Activated gamma-delta T cell treated with Interleukin-2 at 50 U/mL for 16 hours (primary cell): ENCODE data around the gene RPS8.
"Not testable (repeated sequence)": the region's sequence is repeated elsewhere in the genome, so short reads cannot be mapped to it uniquely, and the experiment has no call there.

ENCODE experiments used
- DNase-seq: peaks from one replicate; pipeline ENCODE4 v3.0.0-alpha.2; 2020

RPS8 gene

GRCh38 chr1:44803312-44804095, 28.2 kb downstream of the RPS8 start:
- no peak for DNase-seq

- DNase-seq: no peak
Measured at GRCh38 chr1:44805311-44806024, 30.1 kb downstream of the RPS8 start.

GRCh38 chr1:44806025-44806703, 30.8 kb downstream of the RPS8 start:
- DNase-seq: no peak

GRCh38 chr1:44806704-44807363, 31.5 kb downstream of the RPS8 start, which contains the start of gene DYNLT4:
DYNLT4 (minus strand) TSS chr1:44807351; CDS start chr1:44806668, 683 bp downstream.
- DNase-seq: no peak

GRCh38 chr1:44807364-44808062, 32.2 kb downstream of the RPS8 start:
- peak; percentile 87 for DNase-seq

GRCh38 chr1:44808063-44808937, 33.0 kb downstream of the RPS8 start, which contains the start of gene BTBD19:
BTBD19 (plus strand) TSS chr1:44808523; CDS start chr1:44808821, 298 bp downstream.
- DNase-seq: peak; percentile 45

- peak; percentile 84 for DNase-seq
Measured at GRCh38 chr1:44808938-44809917, 33.9 kb downstream of the RPS8 start.

GRCh38 chr1:44810101-44810761, 34.9 kb downstream of the RPS8 start:
- no peak for DNase-seq

- not testable (repeated sequence) for DNase-seq
Measured at GRCh38 chr1:44810762-44811105, 35.4 kb downstream of the RPS8 start.

GRCh38 chr1:44811234-44811633, 35.9 kb downstream of the RPS8 start:
- DNase-seq: no peak

GRCh38 chr1:44812822-44813543, 37.6 kb downstream of the RPS8 start:
- no peak for DNase-seq

- DNase-seq: not testable (repeated sequence)
Measured at GRCh38 chr1:44815926-44816325, 40.6 kb downstream of the RPS8 start.

- DNase-seq: no peak
Measured at GRCh38 chr1:44817307-44817706, 42.0 kb downstream of the RPS8 start.

GRCh38 chr1:44817771-44818495, 42.6 kb downstream of the RPS8 start:
- no peak for DNase-seq

GRCh38 chr1:44819196-44819607, 43.9 kb downstream of the RPS8 start:
- DNase-seq: no peak

- DNase-seq: peak; percentile 74
Measured at GRCh38 chr1:44819608-44820327, 44.4 kb downstream of the RPS8 start.
